HG03159 (cell line): Measurements from ENCODE around the gene FSCN2.
"Not testable (repeated sequence)": the region's sequence is repeated elsewhere in the genome, so short reads cannot be mapped to it uniquely, and the experiment has no call there.

Source experiments
- ATAC-seq: cut with Tn5 transposase; IDR thresholded peaks from one replicate; pipeline ENCODE4 v1.9.1; 2021; ENCODE audit warnings: mild to moderate bottlenecking, moderate library complexity; ENCODE audit not compliant: unreplicated experiment

Gene FSCN2

GRCh38 chr17:81573794-81574642, 45.8 kb downstream of the FSCN2 start:
- no peak for ATAC-seq

GRCh38 chr17:81574643-81574956, 46.4 kb downstream of the FSCN2 start:
- ATAC-seq, result no peak

- ATAC-seq, result no peak
These were observed 47.7 kb downstream of the FSCN2 start for GRCh38 chr17:81575836-81576235.

- ATAC-seq, result no peak
These were observed 48.6 kb downstream of the FSCN2 start for GRCh38 chr17:81576621-81577277.

- no peak for ATAC-seq
These were observed 49.3 kb downstream of the FSCN2 start for GRCh38 chr17:81577278-81578000.

GRCh38 chr17:81578038-81578441, 49.9 kb downstream of the FSCN2 start:
- ATAC-seq, result no peak

GRCh38 chr17:81578561-81579225, 50.5 kb downstream of the FSCN2 start:
- no peak for ATAC-seq

- ATAC-seq, result no peak
These were observed 51.1 kb downstream of the FSCN2 start for GRCh38 chr17:81579298-81579697.

GRCh38 chr17:81579821-81580321, 51.7 kb downstream of the FSCN2 start:
- ATAC-seq, result no peak

- ATAC-seq, result no peak
These were observed 52.3 kb downstream of the FSCN2 start for GRCh38 chr17:81580481-81580880.

GRCh38 chr17:81581758-81582157, 53.6 kb downstream of the FSCN2 start:
- ATAC-seq, result no peak

GRCh38 chr17:81582341-81582740, 54.2 kb downstream of the FSCN2 start:
- no peak for ATAC-seq

- ATAC-seq, result no peak
These were observed 54.6 kb downstream of the FSCN2 start for GRCh38 chr17:81582749-81583148.

- no peak for ATAC-seq
These were observed 55.6 kb downstream of the FSCN2 start for GRCh38 chr17:81583589-81584342.

GRCh38 chr17:81584771-81585170, 56.6 kb downstream of the FSCN2 start:
- ATAC-seq, result not testable (repeated sequence)

- ATAC-seq, result no peak
These were observed 57.9 kb downstream of the FSCN2 start for GRCh38 chr17:81586096-81586495.
